Dendritic cell treated with granulocyte-macrophage colony-stimulating factor and Interleukin-4, amounts not matched to agents 40 ng/mL and 50 ng/mL, for 4 days (primary cell): ENCODE results near the gene RRP8.

Experiments
- H3K27ac Mint-ChIP-seq: one replicate; pipeline ENCODE4 v1.8.0; 2022; ENCODE audit warnings: mild to moderate bottlenecking, mixed read lengths
- H3K27me3 Mint-ChIP-seq: one replicate; pipeline ENCODE4 v1.8.0; 2022; ENCODE audit warnings: mild to moderate bottlenecking, mixed read lengths
- H3K36me3 Mint-ChIP-seq: one replicate; pipeline ENCODE4 v1.8.0; 2022; ENCODE audit warnings: low read depth, mixed read lengths
- H3K4me1 Mint-ChIP-seq: one replicate; pipeline ENCODE4 v1.8.0; 2022; ENCODE audit warnings: low read depth, mixed read lengths
- H3K4me3 Mint-ChIP-seq: one replicate; pipeline ENCODE4 v1.8.0; 2022; ENCODE audit warnings: mild to moderate bottlenecking, moderate library complexity, mixed read lengths
- H3K9me3 Mint-ChIP-seq: one replicate; pipeline ENCODE4 v1.8.0; 2022; ENCODE audit warnings: mixed read lengths
- intact Hi-C: fragments of 100-400 bp; cut with micrococcal nuclease; formaldehyde crosslinking; loops from one replicate; pipeline ENCODE4 v1.15.0; 2022

The RRP8 gene

DNA sequence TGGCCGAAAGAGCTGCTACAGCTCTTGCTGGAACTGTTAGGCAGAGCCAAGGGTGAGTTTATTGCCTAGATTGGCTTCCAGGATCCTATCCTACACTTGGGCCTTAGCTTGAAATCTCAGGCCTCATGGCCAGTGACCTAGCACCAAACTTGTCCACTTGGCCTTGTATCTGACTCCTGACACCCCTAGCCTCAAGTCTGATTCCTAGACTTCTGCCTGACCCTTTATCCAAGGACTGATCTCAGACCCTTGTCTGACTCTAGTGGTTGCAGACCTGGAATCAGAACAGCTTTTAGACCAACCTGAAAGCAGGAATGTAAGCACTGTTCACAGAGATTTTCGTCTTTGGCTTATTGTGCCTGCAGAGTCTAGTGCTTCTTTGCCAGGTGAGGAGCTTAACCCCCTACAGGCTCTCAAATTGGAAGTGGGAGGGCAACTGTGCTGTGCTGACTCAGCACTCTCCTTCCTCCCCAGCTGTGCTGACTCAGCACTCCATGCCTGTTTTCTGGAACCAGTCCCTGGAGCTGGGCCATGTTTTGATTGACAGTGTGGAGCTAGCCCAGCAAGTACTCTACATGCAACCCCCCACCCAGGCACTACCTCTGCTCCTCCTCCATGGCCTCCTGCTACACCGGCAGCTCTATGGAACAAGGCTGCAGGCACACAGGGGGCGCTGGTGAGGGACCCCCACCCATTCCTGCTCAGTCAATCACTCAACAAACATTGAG, 35.1 kb downstream of the RRP8 start:
- H3K36me3 Mint-ChIP-seq = peaks cover 26% of the 10 kb centered on the region
- H3K4me1 Mint-ChIP-seq = peaks cover 8% of the 10 kb centered on the region
- H3K27me3 Mint-ChIP-seq = peaks cover 12% of the 10 kb centered on the region
- H3K27ac Mint-ChIP-seq = peak overlapping the region; percentile 6
- no peak overlapping the region for H3K4me3 Mint-ChIP-seq
- no peaks in the 10 kb centered on the region for H3K9me3 Mint-ChIP-seq
- intact Hi-C loops = no loop called here

- intact Hi-C loops = no loop called here
- H3K27me3 Mint-ChIP-seq = peaks cover 12% of the 10 kb centered on the region
- no peak overlapping the region for H3K4me3 Mint-ChIP-seq
- H3K27ac Mint-ChIP-seq = no peak overlapping the region
- H3K9me3 Mint-ChIP-seq = no peaks in the 10 kb centered on the region
- peaks cover 18% of the 10 kb centered on the region for H3K36me3 Mint-ChIP-seq
- H3K4me1 Mint-ChIP-seq = peaks cover 8% of the 10 kb centered on the region
These were observed 36.1 kb downstream of the RRP8 start for GRCh38 chr11:6567371-6567745.

DNA sequence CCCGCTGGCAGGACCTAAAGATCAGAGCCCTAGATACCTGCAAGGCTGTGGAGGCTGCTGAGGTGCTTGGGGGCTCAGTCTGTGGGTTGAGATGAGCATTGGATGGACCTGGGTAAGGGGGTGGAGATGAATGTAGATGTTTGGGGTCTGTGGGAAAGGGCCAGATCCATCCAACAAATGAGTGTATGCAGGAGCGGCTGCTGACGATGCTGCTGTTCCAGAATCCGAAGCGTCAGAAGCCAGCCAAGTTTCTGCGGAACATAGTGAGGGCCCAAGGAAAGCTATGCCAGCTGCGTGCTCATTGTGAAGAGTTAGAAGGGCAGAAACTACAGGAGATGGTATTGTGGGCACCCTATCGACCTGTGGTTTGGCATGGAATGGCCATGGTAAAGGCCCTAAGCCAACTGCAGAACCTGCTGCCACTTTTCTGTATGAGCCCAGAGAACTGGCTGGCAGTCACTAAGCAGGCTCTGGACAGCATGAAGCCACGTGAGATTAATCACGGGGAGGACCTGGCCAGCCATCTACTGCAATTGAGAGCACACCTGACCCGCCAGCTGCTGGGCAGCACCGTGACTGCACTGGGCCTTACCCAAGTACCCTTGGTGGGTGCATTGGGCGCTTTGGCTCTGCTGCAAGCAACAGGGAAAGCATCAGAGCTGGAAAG, 36.6 kb downstream of the RRP8 start:
- intact Hi-C loops = no loop called here
- H3K4me3 Mint-ChIP-seq = no peak overlapping the region
- H3K27ac Mint-ChIP-seq = no peak overlapping the region
- H3K27me3 Mint-ChIP-seq = peaks cover 9% of the 10 kb centered on the region
- H3K36me3 Mint-ChIP-seq = peaks cover 16% of the 10 kb centered on the region
- H3K4me1 Mint-ChIP-seq = peaks cover 10% of the 10 kb centered on the region
- no peaks in the 10 kb centered on the region for H3K9me3 Mint-ChIP-seq

DNA sequence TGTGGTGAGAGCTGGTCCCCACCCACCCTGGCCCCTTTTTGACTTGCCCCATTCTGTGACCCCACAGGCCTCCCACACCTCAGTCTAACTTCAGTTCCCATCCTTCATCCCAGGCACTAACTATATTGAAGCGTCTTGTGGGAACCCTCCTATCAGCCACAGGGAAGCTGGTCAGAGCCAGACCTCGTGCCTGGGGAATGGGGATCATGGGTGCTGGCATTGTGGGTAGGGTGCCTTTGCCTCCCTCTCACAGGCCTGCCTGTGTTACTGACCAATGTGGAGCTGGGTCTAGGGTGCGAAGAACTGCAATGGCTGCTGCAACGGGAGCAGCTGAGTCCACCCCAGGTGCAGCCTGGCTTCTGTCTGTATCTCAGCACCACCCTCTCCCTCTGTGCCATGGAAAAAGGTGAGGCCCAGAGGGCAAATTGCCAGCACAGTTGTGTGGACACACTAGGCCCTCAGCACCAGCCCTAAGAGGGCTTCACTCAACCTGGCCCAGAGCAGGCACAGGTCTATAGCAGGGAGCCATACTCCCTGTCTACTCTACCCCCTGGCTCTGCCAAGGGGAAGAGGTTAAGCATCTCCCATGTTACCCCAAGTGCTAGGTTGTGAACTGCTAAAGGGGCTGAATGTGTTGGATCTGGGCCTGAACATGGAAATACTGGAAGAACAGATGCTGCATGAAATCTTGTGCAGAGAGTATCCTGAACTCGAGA, 37.3 kb downstream of the RRP8 start:
- no peak overlapping the region for H3K4me3 Mint-ChIP-seq
- H3K36me3 Mint-ChIP-seq = peaks cover 9% of the 10 kb centered on the region
- H3K4me1 Mint-ChIP-seq = peaks cover 14% of the 10 kb centered on the region
- H3K27ac Mint-ChIP-seq = no peak overlapping the region
- H3K27me3 Mint-ChIP-seq = peaks cover 2% of the 10 kb centered on the region
- H3K9me3 Mint-ChIP-seq = no peaks in the 10 kb centered on the region
- intact Hi-C loops = no loop called here

DNA sequence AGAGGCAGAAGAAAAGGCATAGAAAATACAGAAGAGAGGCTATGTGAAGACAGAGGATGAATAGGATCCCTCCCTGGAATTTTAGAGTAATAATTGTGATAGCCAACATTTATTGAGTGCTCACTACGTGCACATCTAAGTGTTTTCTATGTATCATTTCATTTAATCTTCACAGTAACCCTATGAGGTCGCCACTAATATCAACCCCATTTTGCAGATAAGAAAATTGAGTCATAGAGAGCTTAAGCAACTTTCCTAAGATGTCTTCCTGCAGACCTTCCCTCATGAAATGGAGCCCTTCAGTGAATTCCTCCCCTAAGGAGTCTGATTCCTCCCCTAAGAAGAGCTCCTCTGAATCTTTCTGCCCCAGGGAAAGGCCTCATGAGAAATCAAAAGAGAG, 38.1 kb downstream of the RRP8 start:
- Mint-ChIP-seq H3K4me1 (peaks cover 14% of the 10 kb centered on the region), H3K36me3 (peaks cover 6% of the 10 kb centered on the region), H3K27me3 (no peaks in the 10 kb centered on the region), H3K9me3 (no peaks in the 10 kb centered on the region), H3K27ac (no peak overlapping the region), H3K4me3 (no peak overlapping the region)
- intact Hi-C loops = no loop called here

- peaks cover 6% of the 10 kb centered on the region for H3K36me3 Mint-ChIP-seq
- intact Hi-C loops = no loop called here
- peaks cover 10% of the 10 kb centered on the region for H3K4me1 Mint-ChIP-seq
- H3K9me3 Mint-ChIP-seq = no peaks in the 10 kb centered on the region
- no peaks in the 10 kb centered on the region for H3K27me3 Mint-ChIP-seq
- H3K4me3 Mint-ChIP-seq = no peak overlapping the region
- no peak overlapping the region for H3K27ac Mint-ChIP-seq
These were observed 39.7 kb downstream of the RRP8 start for GRCh38 chr11:6563667-6564066.

DNA sequence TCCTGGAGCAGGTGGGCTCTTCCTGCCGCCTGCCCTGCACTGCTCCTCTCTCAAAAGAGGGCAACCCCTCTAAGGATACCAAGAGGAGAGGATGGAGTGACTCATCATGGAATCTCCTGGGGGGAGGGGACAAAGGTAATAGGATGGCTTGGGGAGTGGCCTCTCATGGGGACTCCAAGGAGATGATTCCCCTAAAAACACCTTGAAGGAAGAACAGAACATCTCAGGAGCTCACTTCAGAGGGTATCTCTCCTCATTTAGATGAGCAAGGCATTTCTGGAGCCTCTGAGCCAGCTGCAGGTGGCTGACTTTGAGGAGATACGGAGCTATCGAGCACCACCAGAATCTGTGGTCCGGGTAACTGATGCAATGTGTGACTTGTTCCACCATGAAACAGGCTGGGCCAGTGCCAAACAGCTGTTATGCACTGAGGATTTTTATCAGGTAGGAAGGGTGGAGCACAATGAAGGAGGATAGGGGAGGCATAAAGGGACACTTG, 40.2 kb downstream of the RRP8 start:
- H3K36me3 Mint-ChIP-seq = peaks cover 6% of the 10 kb centered on the region
- no peak overlapping the region for H3K27ac Mint-ChIP-seq
- peaks cover 6% of the 10 kb centered on the region for H3K4me1 Mint-ChIP-seq
- intact Hi-C loops = no loop called here
- no peaks in the 10 kb centered on the region for H3K9me3 Mint-ChIP-seq
- H3K4me3 Mint-ChIP-seq = no peak overlapping the region
- no peaks in the 10 kb centered on the region for H3K27me3 Mint-ChIP-seq

DNA sequence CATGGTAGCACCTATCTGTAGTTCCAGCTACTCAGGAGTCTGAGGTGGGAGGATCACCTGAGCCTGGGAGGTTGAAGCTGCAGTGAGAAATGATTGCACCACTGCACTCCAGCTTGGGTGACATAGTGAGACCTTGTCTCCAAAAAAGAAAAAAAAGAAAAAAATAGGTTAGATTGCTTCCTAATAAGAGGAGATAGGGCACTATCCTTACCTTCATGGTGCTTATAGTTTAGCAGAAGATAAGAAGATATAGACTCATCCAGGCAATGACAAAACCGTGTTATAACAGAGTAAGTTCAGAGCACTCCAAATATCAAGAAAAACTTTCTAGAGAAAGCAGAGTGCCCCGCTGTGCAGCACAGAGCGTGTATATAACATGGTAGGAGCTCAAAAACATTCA, 42.1 kb downstream of the RRP8 start:
- Mint-ChIP-seq H3K27me3 (no peaks in the 10 kb centered on the region), H3K36me3 (peaks cover 15% of the 10 kb centered on the region), H3K4me3 (no peak overlapping the region), H3K4me1 (peaks cover 11% of the 10 kb centered on the region), H3K27ac (no peak overlapping the region), H3K9me3 (no peaks in the 10 kb centered on the region)
- intact Hi-C loops = no loop called here

DNA sequence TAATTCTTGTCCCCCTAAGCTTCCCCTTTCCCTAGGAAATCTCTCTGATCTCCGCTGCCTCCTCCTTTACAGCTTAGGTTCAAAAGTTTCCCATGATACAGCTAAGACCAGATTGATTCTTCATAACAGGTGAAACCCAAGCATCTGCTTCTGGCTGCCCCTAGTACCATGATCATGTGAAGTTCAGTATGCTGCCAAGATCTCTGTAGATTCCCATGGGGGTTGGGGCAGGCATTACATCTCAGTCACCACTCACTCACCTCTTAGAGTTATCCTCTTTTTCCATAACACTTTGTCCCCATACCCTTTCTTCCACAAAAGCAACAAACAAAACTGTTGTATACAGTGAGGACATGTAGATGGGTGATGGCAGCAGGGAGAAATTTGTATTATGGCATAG, 44.0 kb downstream of the RRP8 start:
- peaks cover 15% of the 10 kb centered on the region for H3K36me3 Mint-ChIP-seq
- intact Hi-C loops = no loop called here
- peaks cover 11% of the 10 kb centered on the region for H3K4me1 Mint-ChIP-seq
- H3K4me3 Mint-ChIP-seq = no peak overlapping the region
- H3K9me3 Mint-ChIP-seq = no peaks in the 10 kb centered on the region
- no peak overlapping the region for H3K27ac Mint-ChIP-seq
- H3K27me3 Mint-ChIP-seq = peaks cover 2% of the 10 kb centered on the region

- no peaks in the 10 kb centered on the region for H3K9me3 Mint-ChIP-seq
- H3K27ac Mint-ChIP-seq = no peak overlapping the region
- peaks cover 9% of the 10 kb centered on the region for H3K36me3 Mint-ChIP-seq
- intact Hi-C loops = no loop called here
- H3K4me1 Mint-ChIP-seq = peaks cover 11% of the 10 kb centered on the region
- no peak overlapping the region for H3K4me3 Mint-ChIP-seq
- peaks cover 2% of the 10 kb centered on the region for H3K27me3 Mint-ChIP-seq
These were observed 45.4 kb downstream of the RRP8 start for GRCh38 chr11:6557761-6558674.

DNA sequence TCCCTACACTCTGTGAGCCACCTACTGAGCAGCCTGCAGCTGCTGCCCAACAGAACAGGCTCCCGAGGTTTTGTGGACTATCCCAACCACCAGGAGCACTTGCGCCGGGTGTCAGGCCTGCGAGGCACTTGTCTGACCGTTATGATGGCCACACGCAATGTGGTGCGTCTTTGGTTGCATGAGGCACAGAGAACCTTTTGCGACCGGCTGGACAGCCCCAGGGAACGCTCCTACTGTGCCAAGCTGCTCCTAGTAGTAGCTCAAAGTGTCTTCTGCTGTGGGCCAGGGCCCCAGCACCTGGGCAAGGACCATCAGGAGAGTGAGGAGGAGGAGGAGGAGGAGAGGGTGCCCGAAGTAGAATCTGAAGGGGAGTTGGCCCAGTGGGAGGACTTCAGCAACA, 46.4 kb downstream of the RRP8 start:
- H3K27me3 Mint-ChIP-seq = peaks cover 2% of the 10 kb centered on the region
- H3K27ac Mint-ChIP-seq = no peak overlapping the region
- peaks cover 11% of the 10 kb centered on the region for H3K4me1 Mint-ChIP-seq
- no peak overlapping the region for H3K4me3 Mint-ChIP-seq
- peaks cover 9% of the 10 kb centered on the region for H3K36me3 Mint-ChIP-seq
- H3K9me3 Mint-ChIP-seq = no peaks in the 10 kb centered on the region
- intact Hi-C loops = no loop called here

DNA sequence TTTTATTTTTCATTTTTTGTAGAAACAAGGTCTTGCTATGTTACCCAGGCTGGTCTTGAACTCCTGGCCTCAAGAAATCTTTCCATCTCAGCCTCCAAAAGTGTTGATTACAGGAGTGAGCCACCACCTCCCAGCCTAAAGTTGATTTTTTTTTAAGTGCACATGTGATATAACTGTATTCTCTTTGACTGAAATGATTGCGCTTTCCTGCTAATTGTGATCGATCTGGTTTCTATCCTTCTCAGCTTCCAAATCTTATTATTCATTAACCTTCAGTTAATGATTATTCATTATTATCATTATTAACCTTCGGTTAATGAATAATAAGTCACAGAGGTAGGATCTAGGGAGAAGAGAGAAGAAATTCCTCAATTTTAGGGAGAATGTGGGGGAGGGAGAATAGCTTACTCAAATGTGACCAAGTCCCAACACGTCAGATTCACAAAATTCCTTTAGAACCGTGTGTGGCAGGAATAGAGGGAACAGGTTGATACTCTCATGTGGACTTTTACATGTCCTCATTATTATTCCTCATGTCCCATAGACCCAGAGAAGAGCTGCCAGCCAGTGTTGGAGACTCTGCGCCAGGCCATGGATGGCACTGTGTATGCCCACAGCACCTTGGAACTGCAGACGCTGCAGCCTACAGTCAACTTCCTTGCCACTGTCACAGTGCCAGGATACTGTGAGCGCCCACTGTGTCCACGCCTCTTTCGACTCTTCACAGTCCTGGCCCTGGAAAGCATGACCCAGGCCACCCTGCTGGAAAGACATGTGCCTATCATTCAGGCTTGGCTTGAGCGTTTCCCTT, 47.1 kb downstream of the RRP8 start:
- Mint-ChIP-seq H3K9me3 (no peaks in the 10 kb centered on the region), H3K4me1 (peaks cover 5% of the 10 kb centered on the region), H3K4me3 (no peak overlapping the region), H3K27ac (no peak overlapping the region), H3K27me3 (peaks cover 2% of the 10 kb centered on the region), H3K36me3 (peaks cover 9% of the 10 kb centered on the region)
- intact Hi-C loops = no loop called here
